COLO829 (cell line): ENCODE measurements around the gene CYTH1.
A peak's percentile ranks its signal among the peaks of the same experiment; 100 is the strongest.

Experiments
- DNase-seq: peaks from one replicate; pipeline ENCODE4 v3.0.0; 2012; ENCODE audit warnings: low spot score

CYTH1 gene

DNA sequence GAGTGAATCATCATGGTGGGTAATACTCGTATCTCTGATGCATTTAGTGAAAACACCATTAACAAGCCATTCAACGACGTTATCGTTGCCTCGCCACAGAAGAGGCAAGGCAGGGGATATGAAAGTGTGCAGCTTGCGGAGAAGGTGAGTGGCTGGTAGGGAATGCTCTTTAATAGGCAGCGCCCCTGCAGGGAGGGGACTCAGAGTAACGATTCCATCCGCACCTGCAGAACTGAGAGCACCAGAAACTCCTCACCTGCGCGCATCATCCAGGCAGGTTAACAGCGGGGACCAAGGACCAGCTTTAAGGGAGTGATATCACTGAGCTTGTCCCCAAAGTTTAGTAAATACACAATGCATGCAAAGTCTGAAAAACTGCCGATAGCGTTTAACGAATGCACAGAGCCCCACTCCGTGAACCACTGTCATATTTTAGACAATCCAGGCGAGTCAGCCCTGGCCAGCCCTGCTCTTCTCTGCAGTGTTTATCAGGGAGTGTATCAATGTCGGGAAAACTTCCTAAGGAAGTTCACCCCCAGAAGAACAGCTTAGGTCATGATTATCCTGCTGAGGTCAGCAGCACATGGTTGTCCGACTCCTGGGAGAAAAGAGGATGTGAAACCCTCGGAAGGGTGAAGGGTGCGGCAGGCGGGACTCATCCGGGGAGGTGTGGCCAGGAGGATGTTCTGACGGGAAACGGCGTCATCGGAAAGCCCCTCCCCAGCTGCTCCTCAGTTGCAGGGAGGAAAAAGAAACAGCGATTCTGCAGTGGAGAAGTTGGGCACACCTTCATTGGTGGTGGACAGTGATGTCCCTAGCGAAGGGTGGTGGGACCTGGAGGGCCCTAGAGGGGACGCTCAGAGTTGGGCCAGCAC is 136.4 kb downstream of the CYTH1 start:
- DNase-seq = peak; percentile 9

DNA sequence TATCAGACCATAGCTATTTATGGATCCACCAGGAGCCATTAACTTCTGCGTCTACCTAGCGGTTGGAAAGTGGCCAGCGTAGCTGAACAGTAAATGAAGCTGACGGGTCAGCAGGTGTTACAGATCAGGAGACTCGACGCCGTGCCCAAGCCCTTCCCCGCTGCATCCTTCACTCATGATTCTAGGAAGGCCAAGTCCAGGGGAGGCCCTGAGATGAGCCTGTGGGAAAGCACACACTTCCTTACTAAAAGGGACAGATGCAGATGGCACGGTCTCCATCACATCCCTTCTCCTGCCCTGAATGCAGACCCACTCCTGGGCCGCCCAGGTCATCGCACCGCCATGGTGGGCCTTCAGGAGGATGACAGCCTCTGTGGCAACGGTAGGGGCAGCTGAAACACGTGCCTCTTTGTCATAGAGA is 137.1 kb downstream of the CYTH1 start:
- no peak for DNase-seq

DNA sequence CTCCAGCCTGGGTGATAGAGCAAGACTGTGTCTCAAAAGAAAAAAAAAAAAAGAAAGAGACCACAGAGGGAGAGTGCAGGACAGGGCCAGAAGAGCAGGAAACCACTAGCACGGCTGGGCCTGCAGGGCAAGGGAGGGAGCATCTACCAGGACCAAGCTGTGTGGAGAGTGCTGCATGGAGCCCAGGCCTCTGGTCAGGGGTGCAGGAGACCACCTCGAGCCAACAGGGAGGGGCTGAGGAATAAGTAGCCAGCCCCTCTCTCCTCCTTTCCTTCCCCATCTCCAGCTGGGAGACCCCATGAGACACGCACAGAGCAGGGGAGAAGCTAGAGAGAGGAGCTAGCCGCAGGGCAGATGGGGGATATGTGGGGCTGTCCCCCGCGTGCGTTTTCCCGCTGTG is 137.8 kb downstream of the CYTH1 start:
- no peak for DNase-seq

DNA sequence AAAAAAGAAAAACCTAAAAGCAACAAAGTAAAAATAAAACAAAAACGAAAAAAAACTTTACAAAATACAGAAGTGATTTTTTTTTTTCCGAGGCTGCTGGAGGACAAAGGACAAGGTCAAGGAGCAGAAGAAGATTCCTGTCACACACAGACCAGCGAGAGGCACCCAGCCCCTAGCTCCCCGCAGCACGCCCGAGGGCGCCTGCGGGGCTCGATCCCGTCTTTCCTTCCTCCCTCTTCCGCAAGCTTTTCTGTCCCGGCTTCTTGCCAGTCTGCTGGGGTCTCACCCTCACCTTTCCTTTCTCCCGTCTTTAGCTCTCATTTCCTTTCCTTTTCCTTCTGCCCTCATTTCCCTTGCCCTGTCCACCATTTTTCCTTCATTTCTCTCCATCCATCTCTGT is 138.7 kb downstream of the CYTH1 start:
- no peak for DNase-seq

DNA sequence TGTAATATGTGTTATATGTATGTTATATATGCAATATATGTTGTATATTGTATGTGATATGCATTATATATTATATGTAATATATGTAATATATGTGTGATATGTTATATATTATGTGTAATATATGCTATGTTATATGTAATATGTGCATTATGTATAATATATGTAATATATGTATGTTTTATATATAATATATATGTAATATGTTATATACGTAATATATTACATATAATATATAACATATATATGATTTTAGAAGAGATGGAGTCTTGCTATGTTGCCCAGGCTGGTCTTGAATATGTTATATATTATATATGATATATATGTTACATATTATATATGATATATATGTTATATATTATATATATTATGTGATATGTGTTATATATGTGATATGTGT is 139.4 kb downstream of the CYTH1 start:
- no peak for DNase-seq

DNA sequence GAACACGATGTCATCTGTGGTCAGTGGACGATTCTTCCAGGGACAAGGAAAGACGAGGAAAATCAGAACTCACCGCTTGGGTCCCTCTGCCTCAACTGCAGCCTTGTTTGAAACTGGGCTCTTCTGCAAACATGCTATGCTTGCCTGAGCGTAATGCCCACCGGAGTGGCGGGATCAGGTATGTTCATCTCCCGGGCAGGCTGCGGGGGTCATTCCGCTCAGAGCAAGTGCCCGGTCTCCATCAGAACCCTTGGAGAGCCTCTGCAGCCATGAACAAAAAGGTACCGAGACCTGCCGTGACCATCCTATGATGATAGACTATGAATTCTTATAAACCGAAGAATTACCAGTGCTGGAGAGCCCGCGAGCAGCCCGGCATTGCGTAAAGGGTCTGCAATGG is 140.4 kb downstream of the CYTH1 start:
- no peak for DNase-seq

DNA sequence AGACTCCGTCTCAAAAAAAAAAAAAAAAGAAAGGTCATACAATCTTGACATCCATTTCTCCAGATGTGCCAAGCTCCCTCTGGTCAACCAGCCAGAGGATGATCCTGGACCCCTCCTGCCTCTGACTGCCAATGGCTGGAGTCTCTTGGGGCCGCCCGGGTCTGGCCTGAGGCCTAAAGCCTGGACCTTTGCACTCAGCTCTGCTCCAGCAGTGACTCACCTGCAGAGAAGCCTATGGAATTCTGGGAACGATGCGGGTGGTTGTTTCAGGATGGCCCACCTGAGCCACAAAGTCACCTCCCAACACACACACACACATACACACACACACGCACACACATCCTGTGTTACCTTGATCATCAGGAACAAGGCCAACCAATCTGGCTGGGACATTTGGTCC is 140.8 kb downstream of the CYTH1 start:
- DNase-seq = no peak

DNA sequence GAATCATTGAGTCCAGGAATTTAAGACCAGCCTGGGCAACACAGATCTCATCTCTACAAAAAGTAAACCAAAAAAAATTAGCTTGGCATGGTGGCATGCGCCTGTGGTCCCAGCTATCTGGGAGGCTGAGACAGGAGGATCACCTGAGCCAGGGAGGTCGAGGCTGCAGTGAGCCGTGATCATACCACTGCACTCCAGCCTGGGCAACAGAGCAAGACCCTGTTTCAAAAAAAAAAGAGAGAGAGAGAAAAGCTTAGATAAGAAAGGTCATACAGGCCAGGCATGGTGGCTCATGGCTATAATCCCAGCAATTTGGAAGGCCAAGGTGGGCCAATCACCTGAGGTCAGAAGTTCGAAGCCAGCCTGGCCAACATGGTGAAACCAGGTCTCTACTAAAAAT is 141.4 kb downstream of the CYTH1 start:
- DNase-seq = no peak

DNA sequence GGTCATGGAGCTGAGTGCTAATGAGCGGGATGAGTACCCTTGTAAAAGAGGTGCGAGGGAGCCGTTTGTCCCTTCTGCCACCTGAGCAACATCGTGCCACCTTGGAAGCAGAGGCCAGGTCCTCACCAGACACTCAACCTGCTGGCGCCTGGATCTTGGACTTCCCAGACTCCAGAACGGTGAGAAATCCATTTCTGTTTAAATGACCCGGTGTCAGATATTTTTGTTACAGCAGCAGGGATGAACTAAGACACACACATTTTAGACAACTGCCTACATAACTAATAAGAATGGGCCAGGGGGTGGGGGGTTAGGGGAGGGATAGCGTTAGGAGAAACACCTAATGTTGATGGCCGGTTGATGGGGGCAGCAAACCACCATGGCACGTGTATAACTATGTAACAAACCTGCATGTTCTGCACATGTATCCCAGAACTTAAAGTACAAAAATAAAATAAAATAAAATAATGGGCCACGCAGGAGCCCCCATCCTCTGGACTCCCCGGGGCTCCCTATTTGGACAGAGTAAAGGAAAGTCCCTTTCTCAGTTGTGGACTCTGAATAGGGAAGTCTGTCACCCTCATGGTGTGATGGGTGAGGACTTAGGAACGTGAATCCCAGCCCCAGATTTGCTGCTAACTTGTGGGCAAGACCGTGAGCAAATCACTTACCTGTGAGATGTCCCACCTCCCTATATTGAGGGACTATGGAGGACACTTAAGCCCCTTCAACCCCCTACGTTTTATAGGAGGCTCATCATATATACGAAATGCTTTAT is 144.2 kb downstream of the CYTH1 start:
- DNase-seq = no peak

DNA sequence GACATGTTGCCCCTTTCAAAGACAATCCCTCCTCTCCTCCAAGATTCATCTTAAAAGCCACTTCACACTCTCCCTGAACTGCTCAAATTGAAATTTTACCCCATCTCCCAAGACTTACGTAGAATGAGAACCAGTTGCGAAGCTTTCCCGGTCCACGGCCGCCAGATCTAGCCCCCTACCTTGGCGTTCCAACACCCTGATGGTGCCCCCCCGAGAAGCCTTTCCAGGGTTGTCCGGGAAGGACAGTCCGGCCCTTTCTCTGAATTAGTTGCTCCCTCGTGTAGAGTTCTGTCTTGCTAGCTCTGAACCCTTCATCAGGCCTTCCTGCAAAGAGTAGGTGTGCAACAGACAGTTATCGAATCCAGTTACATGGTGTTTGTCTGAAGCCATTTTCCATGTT is 144.9 kb downstream of the CYTH1 start:
- DNase-seq = no peak

DNA sequence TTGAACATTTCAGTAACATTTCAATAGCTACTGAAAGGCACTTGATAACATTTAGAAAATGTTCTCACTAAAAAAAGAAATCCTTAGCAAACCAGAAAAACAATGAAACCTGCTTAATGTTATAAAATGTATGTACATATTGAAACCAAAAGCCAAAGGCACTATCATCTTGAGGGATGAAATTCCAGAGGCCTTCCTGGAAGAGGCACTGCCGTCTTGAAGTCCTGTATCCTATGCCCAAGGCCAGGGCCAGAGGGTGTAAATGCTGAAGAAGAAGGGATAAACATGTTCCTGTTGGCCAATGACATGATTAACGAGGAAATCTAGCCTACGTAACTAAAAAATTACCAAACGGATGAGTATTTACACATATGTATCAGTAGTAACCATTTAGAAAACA is 147.9 kb downstream of the CYTH1 start:
- no peak for DNase-seq

DNA sequence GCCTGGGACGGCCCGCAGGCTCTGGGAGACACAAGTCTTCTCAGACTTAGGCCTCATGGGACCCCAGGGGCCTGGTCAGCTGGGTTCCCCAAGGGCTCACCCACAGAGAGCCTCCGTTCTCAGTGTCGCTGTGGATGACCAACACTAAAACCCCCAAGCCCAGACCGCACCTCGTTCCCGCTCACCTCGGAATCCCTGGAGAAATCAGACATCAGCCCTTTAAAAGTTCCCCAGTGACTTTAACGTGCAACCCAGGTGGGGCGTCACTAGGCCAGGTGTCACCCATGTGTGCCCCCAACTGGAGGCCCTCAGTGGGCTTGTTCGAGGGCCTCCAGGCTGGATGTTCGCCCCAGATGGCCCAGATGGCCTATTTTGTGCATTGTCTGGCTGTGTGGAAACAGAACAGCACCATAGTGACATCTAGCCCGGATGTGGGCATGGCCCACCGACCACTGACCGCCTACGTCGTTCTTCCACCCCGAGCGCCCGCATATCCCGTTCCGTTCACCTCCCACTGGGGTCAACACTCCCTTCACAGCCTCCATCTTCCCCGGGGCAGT is 152.6 kb downstream of the CYTH1 start:
- DNase-seq = no peak

DNA sequence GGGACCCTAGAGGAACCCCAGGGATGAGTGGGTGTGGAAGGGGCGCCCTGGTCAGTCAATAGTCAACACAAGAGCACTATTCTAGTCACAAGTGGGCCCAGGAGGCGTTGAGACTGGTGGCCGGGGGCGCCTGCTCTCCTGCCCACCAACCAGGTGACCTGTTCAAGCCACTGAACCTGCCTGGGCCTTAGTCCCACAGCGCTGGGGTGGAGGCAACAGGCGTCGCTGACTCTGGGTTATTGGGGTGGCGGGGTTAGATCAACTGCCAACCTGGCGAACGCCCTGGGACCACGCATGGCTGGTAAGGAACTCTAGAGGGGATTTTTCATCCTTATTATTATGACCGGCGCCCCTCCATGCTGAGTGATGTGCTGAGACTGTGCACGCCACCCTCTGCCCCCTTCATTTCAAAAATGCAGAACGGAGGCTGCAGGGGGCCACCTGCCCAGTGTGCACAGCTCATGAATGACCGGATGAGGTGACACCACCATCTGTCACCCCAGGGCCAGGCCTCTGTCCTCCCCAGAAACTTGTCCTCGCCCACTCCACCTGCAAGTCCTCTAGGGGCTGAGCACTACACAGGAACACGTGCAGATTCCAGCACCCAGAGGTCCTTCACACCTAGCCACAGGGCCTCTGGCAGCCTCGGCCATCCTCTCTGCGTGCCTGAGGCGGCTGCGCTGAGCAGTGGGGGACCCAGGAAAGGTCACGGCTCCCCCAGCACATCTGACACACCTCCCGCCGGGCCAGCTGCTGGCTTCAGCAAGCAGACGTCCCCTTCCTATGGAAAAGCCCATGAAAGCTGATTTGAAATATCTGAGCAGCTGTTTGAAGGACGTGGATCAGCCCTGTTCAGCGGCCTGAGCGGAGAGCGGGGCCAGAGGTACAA is 153.3 kb downstream of the CYTH1 start:
- no peak for DNase-seq

DNA sequence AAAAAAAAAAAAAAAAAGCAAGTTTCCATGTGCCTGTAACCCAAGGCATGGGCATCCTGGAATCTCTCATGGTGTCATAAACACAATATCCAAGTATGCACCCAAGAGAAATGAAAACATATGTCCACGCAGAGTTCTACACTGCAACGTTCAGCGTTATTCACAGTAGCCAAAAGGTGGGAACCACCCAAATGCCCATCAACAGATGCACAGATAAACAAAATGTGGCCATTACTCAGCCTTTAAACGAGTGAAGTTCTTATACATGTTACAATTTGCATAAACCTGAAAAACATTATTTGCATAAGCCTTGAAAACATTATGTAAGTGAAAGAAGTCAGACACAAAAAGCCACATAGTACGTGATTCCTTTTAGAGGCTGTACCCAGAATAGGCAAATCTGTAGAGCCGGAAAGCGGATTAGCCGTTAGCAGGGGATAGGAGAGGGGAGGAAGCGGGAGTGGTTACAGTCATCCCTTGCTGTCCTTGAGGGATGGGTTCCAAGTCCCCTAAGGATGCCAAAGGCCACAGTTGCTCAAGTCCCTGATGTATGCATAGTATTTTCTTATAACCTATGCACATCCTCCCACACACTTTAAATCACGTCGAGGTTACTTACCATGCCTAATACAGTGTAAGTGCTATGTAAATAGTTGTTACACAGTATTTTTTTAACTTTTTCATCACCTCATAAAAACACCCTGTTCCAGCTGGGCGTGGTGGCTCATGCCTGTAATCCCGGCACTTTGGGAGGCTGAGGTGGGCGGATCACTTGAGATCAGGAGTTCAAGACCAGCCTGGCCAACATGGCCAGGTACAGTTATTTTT is 157.5 kb downstream of the CYTH1 start:
- no peak for DNase-seq
